HUDEP-2 (cell line): ENCODE data around the gene AIFM3.
"Not testable (repeated sequence)": the region's sequence is repeated elsewhere in the genome, so short reads cannot be mapped to it uniquely, and the experiment has no call there.

ENCODE experiments used
- DNase-seq, 76 experiments: peaks; one replicate each; lab custom pipeline; 2025; ENCODE audit not compliant: unreplicated experiment in 76 of 76; lab: John Stamatoyannopoulos, UW

AIFM3 gene

GRCh38 chr22:21000207-21000986 lies 33.3 kb downstream of the AIFM3 start:
- peak in 3 of 76 experiments; percentile 4 to 19 (median 8) for DNase-seq

GRCh38 chr22:21000987-21001600 lies 34.0 kb downstream of the AIFM3 start:
- DNase-seq: peak in 1 of 76 experiments; percentile 47

- peak in 74 of 76 experiments; percentile 56 to 96 (median 90) for DNase-seq
These were observed 34.7 kb downstream of the AIFM3 start, which contains the start of gene THAP7 for GRCh38 chr22:21001601-21002325. Gene THAP7, minus strand, starts transcription at chr22:21002118. Its CDS starts 207 bp downstream, at chr22:21001911.

GRCh38 chr22:21003782-21004181 lies 36.7 kb downstream of the AIFM3 start:
- peak in 3 of 76 experiments; percentile 7 to 16 (median 11) for DNase-seq

- DNase-seq: not testable (repeated sequence)
These were observed 42.2 kb downstream of the AIFM3 start for GRCh38 chr22:21009208-21009607.

- peak in 44 of 76 experiments; percentile 6 to 64 (median 27) for DNase-seq
These were observed 42.8 kb downstream of the AIFM3 start for GRCh38 chr22:21009638-21010425.

- DNase-seq: no peak
These were observed 43.5 kb downstream of the AIFM3 start for GRCh38 chr22:21010426-21011113.

GRCh38 chr22:21012446-21013407 lies 45.7 kb downstream of the AIFM3 start:
- no peak for DNase-seq

- DNase-seq: no peak
These were observed 46.7 kb downstream of the AIFM3 start for GRCh38 chr22:21013657-21014201.

DNA sequence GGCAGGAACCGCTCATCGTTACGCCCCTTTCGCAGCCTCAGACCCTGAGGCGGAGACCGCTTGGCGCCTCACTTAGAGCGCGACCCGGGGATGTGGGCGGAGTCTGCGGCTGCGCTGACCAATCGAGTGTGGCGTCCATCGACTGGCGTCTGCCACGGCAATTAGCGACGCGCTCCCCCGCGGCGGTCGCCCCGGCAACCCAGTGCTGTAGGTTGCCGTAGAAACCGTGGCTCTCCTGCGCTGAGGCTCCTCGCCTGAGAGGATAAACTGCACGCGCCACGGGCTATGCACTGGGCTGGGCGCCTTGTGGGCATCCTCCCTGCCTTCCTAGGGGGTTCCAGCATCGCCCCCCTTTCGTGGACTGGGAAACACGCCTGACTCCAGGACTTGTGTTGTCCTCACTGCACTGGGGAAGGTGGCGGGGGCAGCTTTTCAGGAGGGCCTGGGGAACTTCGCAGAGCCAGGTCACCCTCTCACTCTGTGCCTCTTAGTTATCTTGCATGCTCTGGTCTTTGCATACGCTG lies 47.2 kb downstream of the AIFM3 start:
- DNase-seq: peak in 72 of 76 experiments; percentile 10 to 92 (median 76)

DNA sequence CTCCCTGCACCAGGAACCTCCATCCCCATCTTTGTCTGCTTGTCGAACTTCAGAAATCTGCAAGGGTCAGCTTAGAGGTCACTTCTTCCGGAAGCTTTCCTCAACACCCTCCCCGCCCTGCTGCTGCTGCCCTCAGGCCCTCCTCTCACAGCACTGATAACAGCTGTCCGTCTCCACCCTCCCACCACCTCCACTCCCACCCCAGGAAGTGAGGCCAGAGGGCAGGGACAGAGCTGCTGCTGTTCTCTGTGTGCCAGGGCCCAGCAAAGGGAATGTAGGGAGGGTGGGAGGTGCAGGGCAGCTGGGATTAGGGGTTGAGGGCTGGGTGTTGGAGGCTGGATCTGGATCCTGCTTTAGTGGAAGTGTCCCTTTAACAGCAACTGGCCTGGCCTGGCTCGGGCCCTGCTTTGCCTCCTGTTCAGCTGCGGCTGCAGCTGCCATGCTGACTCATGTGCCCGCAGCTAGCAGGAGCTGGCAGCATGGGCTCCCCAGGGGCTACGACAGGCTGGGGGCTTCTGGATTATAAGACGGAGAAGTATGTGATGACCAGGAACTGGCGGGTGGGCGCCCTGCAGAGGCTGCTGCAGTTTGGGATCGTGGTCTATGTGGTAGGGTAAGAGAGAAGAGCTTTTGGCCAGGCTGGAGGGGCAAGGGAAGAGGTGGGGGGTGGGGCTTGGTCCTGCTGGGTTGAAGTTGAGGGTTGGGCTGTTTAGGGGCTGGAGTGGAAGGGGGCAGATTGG lies 47.8 kb downstream of the AIFM3 start, which contains the start of gene P2RX6:
Gene P2RX6 (plus strand): TSS at position 440 of the 740 bp plus-strand sequence. CDS start 10 bp downstream, at position 450.
- DNase-seq: peak in 72 of 76 experiments; percentile 24 to 88 (median 66)

- no peak for DNase-seq
These were observed 48.5 kb downstream of the AIFM3 start for GRCh38 chr22:21015466-21016006.

- DNase-seq: no peak
These were observed 49.8 kb downstream of the AIFM3 start for GRCh38 chr22:21016644-21017420.

GRCh38 chr22:21018314-21018713 lies 51.3 kb downstream of the AIFM3 start:
- no peak for DNase-seq

DNA sequence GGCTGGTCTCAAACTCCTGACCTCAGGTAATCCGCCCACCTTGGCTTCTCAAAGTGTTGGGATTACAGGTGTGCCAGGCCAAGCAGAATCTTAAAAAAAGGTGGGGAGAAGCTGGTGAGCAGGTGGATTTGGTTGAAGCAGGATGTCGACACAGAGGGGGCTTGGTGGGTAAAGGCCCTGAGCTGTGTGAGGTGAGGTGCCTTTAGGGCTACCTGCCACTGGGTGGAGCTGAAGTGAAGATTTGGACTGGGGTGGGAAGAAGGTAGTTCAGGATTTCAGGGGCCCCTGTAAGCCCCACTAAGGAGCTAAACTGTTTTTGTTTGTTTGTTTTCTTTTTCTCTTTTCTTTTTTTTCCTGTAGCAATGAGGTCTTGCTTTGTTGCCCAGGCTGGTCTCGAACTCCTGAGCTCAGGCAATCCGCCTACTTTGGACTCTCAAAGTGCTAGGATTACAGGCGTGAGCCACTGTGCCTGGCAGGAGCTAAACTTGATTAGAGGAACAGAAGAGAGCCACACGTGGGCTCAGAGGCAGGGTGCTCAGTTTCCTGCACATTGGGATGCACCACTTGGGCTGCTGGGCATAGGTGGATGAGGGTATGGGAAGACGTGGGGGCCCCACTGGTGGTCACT lies 53.9 kb downstream of the AIFM3 start:
- DNase-seq: peak in 3 of 76 experiments; percentile 11 to 19 (median 12)

DNA sequence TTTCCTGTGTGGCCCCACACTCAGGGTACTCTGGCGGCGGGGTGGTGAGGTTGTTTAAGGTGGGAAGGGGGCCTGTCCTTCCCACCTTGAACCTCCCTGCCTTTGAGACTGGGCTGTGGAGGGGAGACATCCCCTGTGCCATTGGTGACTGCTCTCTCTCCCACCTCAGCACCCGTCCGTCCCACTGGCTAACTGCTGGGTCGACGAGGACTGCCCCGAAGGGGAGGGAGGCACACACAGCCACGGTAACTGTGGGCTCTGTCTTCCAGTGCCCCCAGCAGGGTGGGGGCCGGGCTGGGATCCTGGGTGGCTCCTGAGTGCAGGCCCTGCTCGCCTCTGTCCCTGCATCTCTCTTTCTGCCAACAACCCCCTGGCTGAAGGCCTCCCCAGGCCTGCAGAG lies 55.5 kb downstream of the AIFM3 start:
- DNase-seq: no peak
